Spinal cord (tissue), 10 donors: ENCODE measurements around the gene CRIM1. TPM values are rescaled to one million over a fixed set of nuclear protein-coding genes. Genes with fewer than 3 reads are reported as not detected.

Source experiments
- DNase-seq, 6 donors: peaks; one replicate each; pipeline versions ENCODE4 v3.0.0 to v3.0.0-alpha.2; 2013 to 2015; ENCODE audit warnings: low spot score in 6 of 6, low read depth in 4 of 6
- H3K27ac ChIP-seq: one replicate; pipeline ENCODE4 v1.5.1; 2013; ENCODE audit warnings: low read depth, low read length, control low read depth
- H3K27me3 ChIP-seq: one replicate; pipeline ENCODE4 v1.6.1; 2013; ENCODE audit warnings: low read length; ENCODE audit not compliant: control insufficient read depth, insufficient read depth
- H3K36me3 ChIP-seq: one replicate; pipeline ENCODE4 v1.6.1; 2013; ENCODE audit warnings: low read length; ENCODE audit not compliant: control insufficient read depth, insufficient read depth
- H3K4me1 ChIP-seq: one replicate; pipeline ENCODE4 v1.6.1; 2013; ENCODE audit warnings: low read length; ENCODE audit not compliant: control insufficient read depth, insufficient read depth
- H3K4me3 ChIP-seq: one replicate; pipeline ENCODE4 v1.5.1; 2013; ENCODE audit warnings: low read depth, low read length, control low read depth
- H3K9me3 ChIP-seq: one replicate; pipeline ENCODE4 v1.6.1; 2013; ENCODE audit warnings: low read length; ENCODE audit not compliant: control insufficient read depth, insufficient read depth
- WGBS: methylation state at CpG from one replicate; pipeline ENCODE4 v1.1.5; 2013; ENCODE audit warnings: missing lambda C conversion rate; ENCODE audit not compliant: insufficient coverage; 5-methylcytosine and 5-hydroxymethylcytosine counted together
- polyA plus RNA-seq, 2 donors: library from polyadenylated mRNA; unstranded; fragments of 120-200 nt; gene quantifications; one replicate each; pipeline ENCODE4 v1.2.1, GENCODE V29; 2013; ENCODE audit not compliant: insufficient read length in 2 of 2
- total RNA-seq, 2 donors: library from RNA; depleted of rRNA in 1 of 2; stranded (reverse); fragments of 120-200 nt in 1 of 2; fragments of >200 nt in 1 of 2; gene quantifications; one replicate each; pipeline versions ENCODE4 v1.2.3 to v1.2.4, GENCODE V29; 2013 to 2014
- donor health status: healthy.

The CRIM1 gene
- total and polyA plus RNA-seq, 4 donors: 35.9 to 63.5 (median 49.3) TPM

DNA sequence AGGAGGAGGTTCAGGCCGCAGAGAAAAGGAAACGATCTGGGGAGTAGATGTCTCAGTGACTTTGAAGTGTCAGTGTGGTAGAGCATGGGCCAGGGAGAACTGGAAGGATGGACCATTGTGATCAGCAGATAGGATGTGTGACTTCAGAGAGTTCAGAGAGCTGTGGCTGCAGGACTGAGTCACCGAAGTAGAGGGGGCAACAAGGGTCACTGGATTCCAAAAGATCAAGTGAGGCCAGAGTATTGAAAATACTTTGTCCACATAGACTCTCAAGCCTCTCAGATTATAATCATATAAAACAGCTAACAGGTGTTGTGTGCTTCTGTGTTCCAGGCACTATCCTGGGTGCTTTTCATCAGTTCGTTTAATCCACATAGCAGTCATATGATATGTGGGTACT, 99.4 kb downstream of the CRIM1 start:
- H3K27me3 ChIP-seq: no peaks in the 10 kb centered on the region
- H3K36me3 ChIP-seq: no peaks in the 10 kb centered on the region
- H3K9me3 ChIP-seq: no peaks in the 10 kb centered on the region
- no peak for DNase-seq
- no peak overlapping the region for H3K27ac ChIP-seq
- no peak overlapping the region for H3K4me3 ChIP-seq
- 97% methylated on average over 2 of the region's 4 CpGs for WGBS
- peaks cover 12% of the 10 kb centered on the region for H3K4me1 ChIP-seq

GRCh38 chr2:36455788-36456187, 100.2 kb downstream of the CRIM1 start:
- Histone ChIP-seq H3K27ac (peak overlapping the region; percentile 49), H3K4me1 (peaks cover 12% of the 10 kb centered on the region), H3K4me3 (no peak overlapping the region), H3K9me3 (no peaks in the 10 kb centered on the region), H3K36me3 (no peaks in the 10 kb centered on the region), H3K27me3 (no peaks in the 10 kb centered on the region)
- DNase-seq: peak in 1 of 6 donors; percentile 36
- WGBS: 58% methylated on average over 3 of the region's 4 CpGs

DNA sequence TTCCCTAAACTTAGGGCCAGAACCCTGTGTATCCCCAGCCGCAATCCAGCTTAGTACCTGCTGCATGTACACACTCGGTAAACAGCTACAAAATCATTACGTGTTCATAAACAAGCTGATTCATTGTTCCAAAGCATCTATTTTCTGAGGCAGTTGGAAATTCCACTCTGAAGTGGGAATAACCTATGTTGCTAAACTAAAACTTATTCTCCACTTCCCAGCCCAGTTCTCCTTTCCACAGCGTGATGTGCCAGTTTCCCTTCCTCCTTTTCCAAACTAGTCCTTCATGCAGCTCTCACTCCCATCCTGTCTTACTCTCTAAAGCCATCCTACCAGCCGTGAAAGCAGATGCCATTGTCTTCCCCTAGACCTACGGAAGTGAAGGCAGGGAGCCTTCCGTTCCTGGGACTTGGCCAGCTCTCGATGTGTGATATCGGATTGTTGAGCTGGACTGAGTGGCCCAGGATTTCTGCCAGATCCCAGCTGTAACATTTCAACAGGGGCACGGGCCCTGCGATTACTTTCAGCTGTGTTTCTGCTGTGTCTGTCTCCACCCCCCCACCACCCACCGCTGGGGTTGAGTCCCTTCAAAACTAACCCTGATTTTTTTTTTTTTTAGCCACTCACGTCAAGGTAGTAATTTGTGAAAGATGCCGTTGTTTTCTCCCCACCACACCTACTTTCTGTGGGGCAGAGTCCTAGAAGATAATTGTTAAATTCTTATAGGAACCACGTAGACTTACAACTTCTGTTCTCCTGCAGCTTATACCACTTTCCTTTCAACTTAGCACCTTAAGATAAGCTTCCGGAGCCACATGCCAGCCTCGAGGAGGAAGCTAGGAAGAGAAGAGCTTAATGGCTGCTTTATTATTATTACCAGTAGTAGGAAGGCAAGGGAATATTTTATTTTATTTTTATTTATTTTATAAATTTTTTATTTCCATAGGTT, 100.9 kb downstream of the CRIM1 start:
- Histone ChIP-seq H3K9me3 (no peaks in the 10 kb centered on the region), H3K4me1 (peaks cover 12% of the 10 kb centered on the region), H3K36me3 (no peaks in the 10 kb centered on the region), H3K27me3 (no peaks in the 10 kb centered on the region), H3K4me3 (no peak overlapping the region), H3K27ac (peak overlapping the region; percentile 49)
- WGBS: 46% methylated on average over 6 of the region's 17 CpGs
- DNase-seq: peak in 4 of 6 donors; percentile 30 to 81 (median 58)

- Histone ChIP-seq H3K27ac (no peak overlapping the region), H3K36me3 (no peaks in the 10 kb centered on the region), H3K4me1 (peaks cover 12% of the 10 kb centered on the region), H3K27me3 (no peaks in the 10 kb centered on the region), H3K4me3 (no peak overlapping the region), H3K9me3 (no peaks in the 10 kb centered on the region)
- DNase-seq: no peak
- WGBS: no CpG with 5 or more reads among the region's 5 CpGs
These were observed 102.5 kb downstream of the CRIM1 start for GRCh38 chr2:36458106-36458505.

- H3K27me3 ChIP-seq: no peaks in the 10 kb centered on the region
- peaks cover 12% of the 10 kb centered on the region for H3K4me1 ChIP-seq
- no peaks in the 10 kb centered on the region for H3K36me3 ChIP-seq
- WGBS: 71% methylated on average over 1 of the region's 2 CpGs
- H3K4me3 ChIP-seq: no peak overlapping the region
- H3K9me3 ChIP-seq: no peaks in the 10 kb centered on the region
- DNase-seq: peak in 2 of 6 donors; percentile 53 to 59
- no peak overlapping the region for H3K27ac ChIP-seq
These were observed 104.2 kb downstream of the CRIM1 start for GRCh38 chr2:36459725-36460137.

- WGBS: 53% methylated on average over 2 of the region's 4 CpGs
- Histone ChIP-seq H3K36me3 (no peaks in the 10 kb centered on the region), H3K27ac (no peak overlapping the region), H3K4me3 (no peak overlapping the region), H3K27me3 (no peaks in the 10 kb centered on the region), H3K9me3 (no peaks in the 10 kb centered on the region), H3K4me1 (peaks cover 7% of the 10 kb centered on the region)
- DNase-seq: no peak
These were observed 105.6 kb downstream of the CRIM1 start for GRCh38 chr2:36461039-36461681.

DNA sequence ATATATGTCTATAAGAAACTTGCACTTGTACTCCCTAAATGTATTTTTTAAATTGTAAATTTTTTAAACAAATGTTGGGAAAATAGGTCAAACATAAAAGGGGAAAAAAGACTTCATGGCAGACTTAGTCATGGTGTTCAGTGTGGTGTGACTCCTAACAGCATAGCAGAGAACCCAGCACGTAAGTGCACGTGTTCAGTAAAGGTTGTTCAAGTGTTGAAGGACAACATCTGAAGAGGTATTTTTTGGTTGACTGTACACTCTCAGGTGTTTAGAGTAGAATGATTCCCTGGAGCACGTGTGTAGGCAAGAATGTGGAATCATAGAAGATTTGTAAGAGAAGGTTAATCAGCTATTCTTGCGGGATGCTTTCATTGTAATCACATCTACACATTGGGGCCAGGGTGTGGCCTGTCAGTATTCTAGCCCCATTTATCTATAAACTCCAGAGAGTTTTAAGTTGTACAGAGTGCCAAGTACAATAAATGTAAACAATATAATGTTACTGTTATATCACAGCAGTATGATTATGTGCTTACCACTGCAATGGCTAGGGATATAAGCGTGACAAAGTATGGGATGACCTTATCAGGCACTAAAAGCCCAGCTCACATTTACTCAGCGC, 106.8 kb downstream of the CRIM1 start:
- H3K36me3 ChIP-seq: no peaks in the 10 kb centered on the region
- DNase-seq: no peak
- no peak overlapping the region for H3K27ac ChIP-seq
- 95% methylated on average over 4 of the region's 6 CpGs for WGBS
- no peaks in the 10 kb centered on the region for H3K27me3 ChIP-seq
- peaks cover 4% of the 10 kb centered on the region for H3K4me1 ChIP-seq
- no peaks in the 10 kb centered on the region for H3K9me3 ChIP-seq
- H3K4me3 ChIP-seq: no peak overlapping the region

DNA sequence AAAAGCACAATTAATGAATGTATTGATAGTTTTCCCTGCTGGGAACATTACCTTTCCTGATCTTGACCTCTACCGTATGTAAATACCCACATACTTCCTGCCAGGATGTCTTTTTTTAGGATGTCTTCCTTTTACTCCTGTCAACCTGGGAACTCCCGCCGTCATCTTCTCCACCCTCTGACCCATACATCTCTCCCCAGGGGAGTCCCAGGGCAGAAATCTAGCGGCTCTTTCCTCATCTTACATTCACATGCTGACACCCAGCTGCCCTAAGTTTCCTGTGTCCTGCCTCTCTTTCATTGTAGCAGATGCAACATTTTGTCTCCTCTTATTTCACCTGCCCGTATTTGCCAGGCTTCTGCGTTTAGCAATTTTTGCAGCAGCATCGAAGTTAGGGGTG, 107.8 kb downstream of the CRIM1 start:
- no peaks in the 10 kb centered on the region for H3K27me3 ChIP-seq
- no peak for DNase-seq
- peaks cover 4% of the 10 kb centered on the region for H3K4me1 ChIP-seq
- H3K36me3 ChIP-seq: no peaks in the 10 kb centered on the region
- H3K4me3 ChIP-seq: no peak overlapping the region
- H3K9me3 ChIP-seq: no peaks in the 10 kb centered on the region
- no peak overlapping the region for H3K27ac ChIP-seq
- 78% methylated on average over 6 of the region's 7 CpGs for WGBS

GRCh38 chr2:36464006-36464721, 108.6 kb downstream of the CRIM1 start:
- Histone ChIP-seq H3K4me1 (peaks cover 4% of the 10 kb centered on the region), H3K27me3 (no peaks in the 10 kb centered on the region), H3K4me3 (no peak overlapping the region), H3K36me3 (no peaks in the 10 kb centered on the region), H3K9me3 (no peaks in the 10 kb centered on the region), H3K27ac (no peak overlapping the region)
- peak in 1 of 6 donors; percentile 15 for DNase-seq
- 78% methylated on average over 11 of the region's 11 CpGs for WGBS
